HEK293T (cell line): ENCODE results near the gene TAS2R42.

ENCODE experiments used
- CTCF ChIA-PET: fragments of 350-600 bp; formaldehyde crosslinking; extraction: SDS; loops from one replicate; lab custom pipeline; 2021; ENCODE audit warnings: antibody characterized with exemption, inconsistent platforms; lab: Yijun Ruan, JAX
- POLR2A ChIA-PET: fragments of 350-600 bp; formaldehyde crosslinking; extraction: SDS; loops from one replicate; lab custom pipeline; 2020; ENCODE audit warnings: antibody characterized with exemption, inconsistent platforms; lab: Yijun Ruan, JAX
- DNase-seq: peaks from one replicate; pipeline ENCODE4 v3.0.0; 2012; ENCODE audit warnings: mixed read lengths; ENCODE audit errors: extremely low spot score
- ARNT ChIP-seq: fragments of 450-650 bp; IDR thresholded peaks from 2 replicates; pipeline ENCODE4 v1.6.1; 2017; ENCODE audit warnings: mild to moderate bottlenecking
- BHLHE40 ChIP-seq: fragments of 450-650 bp; IDR thresholded peaks from 2 replicates; pipeline ENCODE4 v1.6.1; 2016; ENCODE audit warnings: mild to moderate bottlenecking, moderate library complexity, borderline replicate concordance
- CTBP1 ChIP-seq: fragments of 450-650 bp; IDR thresholded peaks from 2 replicates; pipeline ENCODE4 v1.6.1; 2016; ENCODE audit warnings: borderline replicate concordance
- ELF4 ChIP-seq: fragments of 450-650 bp; IDR thresholded peaks from 2 replicates; pipeline ENCODE4 v1.6.1; 2017; ENCODE audit warnings: antibody characterized with exemption
- FOXA1 ChIP-seq: fragments of 450-650 bp; IDR thresholded peaks from 2 replicates; pipeline ENCODE4 v1.6.1; 2016; ENCODE audit warnings: mild to moderate bottlenecking
- FOXK2 ChIP-seq: fragments of 450-650 bp; IDR thresholded peaks from 2 replicates; pipeline ENCODE4 v1.6.1; 2016; ENCODE audit warnings: mild to moderate bottlenecking
- FOXM1 ChIP-seq: fragments of 450-650 bp; IDR thresholded peaks from 2 replicates; pipeline ENCODE4 v1.6.1; 2017; ENCODE audit warnings: mild to moderate bottlenecking, borderline replicate concordance
- HDGF ChIP-seq: fragments of 450-650 bp; IDR thresholded peaks from 2 replicates; pipeline ENCODE4 v1.6.1; 2017; ENCODE audit warnings: antibody characterized with exemption, borderline replicate concordance
- L3MBTL2 ChIP-seq: fragments of 450-650 bp; conservative IDR thresholded peaks from 2 replicates; pipeline ENCODE4 v1.6.1; 2016; ENCODE audit warnings: mild to moderate bottlenecking
- LEF1 ChIP-seq: fragments of 450-650 bp; IDR thresholded peaks from 2 replicates; pipeline ENCODE4 v1.6.1; 2017; ENCODE audit warnings: mild to moderate bottlenecking, borderline replicate concordance
- NFRKB ChIP-seq: fragments of 450-650 bp; IDR thresholded peaks from 2 replicates; pipeline ENCODE4 v1.6.1; 2016; ENCODE audit warnings: mild to moderate bottlenecking, moderate library complexity
- SP1 ChIP-seq: fragments of 450-650 bp; IDR thresholded peaks from 2 replicates; pipeline ENCODE4 v1.6.1; 2017
- SUZ12 ChIP-seq: fragments of 450-650 bp; IDR thresholded peaks from 2 replicates; pipeline ENCODE4 v1.6.1; 2016; ENCODE audit warnings: mild to moderate bottlenecking
- TARDBP ChIP-seq: fragments of 450-650 bp; IDR thresholded peaks from 2 replicates; pipeline ENCODE4 v1.6.1; 2016
- ZNF384 ChIP-seq: fragments of 450-650 bp; IDR thresholded peaks from 2 replicates; pipeline ENCODE4 v1.6.1; 2016
- TF ChIP-seq, protein P1 (sequence below): fragments of 450-650 bp; IDR thresholded peaks from 2 replicates; pipeline ENCODE4 v1.6.1; 2016

Gene TAS2R42

DNA sequence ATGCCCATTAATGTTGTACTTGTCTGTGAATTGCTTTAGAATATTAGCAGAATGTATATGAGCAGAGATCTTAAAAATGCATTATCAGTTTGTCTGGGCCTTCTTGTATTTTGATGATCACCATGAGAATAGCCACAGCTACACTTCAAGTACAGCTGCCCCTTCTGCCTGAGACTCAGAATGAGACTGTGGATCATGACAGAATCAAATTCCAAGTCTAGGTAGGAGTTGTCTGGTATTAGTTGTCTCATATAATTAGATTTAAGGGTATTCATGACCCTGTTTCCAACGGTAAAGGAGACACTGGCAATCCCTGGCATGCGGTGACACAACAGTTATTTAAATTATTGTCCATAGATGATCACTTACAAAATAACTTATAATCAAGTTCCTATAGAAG lies 34.0 kb downstream of the TAS2R42 start:
- POLR2A ChIA-PET, result no interaction called here
- CTCF ChIA-PET, result no interaction called here
- no peak for DNase-seq
- TF ChIP-seq ELF4 (no peak), L3MBTL2 (no peak), ARNT (no peak), BHLHE40 (no peak), HDGF (no peak), SP1 (no peak), CTBP1 (no peak)

DNA sequence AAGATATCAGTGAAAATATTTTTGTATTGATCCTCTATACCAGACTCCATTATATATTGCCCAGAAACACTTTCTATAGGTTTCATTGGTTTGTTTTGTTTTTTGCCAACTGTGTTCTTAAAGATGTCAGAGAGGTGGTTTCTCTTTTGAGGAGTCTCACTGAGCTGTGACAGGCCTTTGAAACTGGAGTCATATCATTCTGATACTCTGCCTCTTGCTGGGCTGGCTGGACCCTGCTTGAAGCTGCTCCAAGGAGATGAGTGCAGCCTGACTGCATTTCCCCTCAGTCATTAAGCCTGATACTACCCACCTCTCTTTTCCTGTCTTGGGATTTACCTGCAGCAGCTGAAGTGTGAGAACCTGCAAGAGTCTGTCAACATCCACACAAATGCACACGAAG lies 35.9 kb downstream of the TAS2R42 start:
- TF ChIP-seq ZNF384 (no peak), FOXA1 (no peak), HDGF (no peak), SP1 (no peak), ELF4 (no peak), L3MBTL2 (no peak), FOXK2 (no peak), LEF1 (no peak), ARNT (no peak), SUZ12 (no peak)
- TF ChIP-seq, protein P1, sequence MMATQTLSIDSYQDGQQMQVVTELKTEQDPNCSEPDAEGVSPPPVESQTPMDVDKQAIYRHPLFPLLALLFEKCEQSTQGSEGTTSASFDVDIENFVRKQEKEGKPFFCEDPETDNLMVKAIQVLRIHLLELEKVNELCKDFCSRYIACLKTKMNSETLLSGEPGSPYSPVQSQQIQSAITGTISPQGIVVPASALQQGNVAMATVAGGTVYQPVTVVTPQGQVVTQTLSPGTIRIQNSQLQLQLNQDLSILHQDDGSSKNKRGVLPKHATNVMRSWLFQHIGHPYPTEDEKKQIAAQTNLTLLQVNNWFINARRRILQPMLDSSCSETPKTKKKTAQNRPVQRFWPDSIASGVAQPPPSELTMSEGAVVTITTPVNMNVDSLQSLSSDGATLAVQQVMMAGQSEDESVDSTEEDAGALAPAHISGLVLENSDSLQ, result no peak
- CTCF ChIA-PET, result no interaction called here
- POLR2A ChIA-PET, result no interaction called here
- DNase-seq, result no peak

DNA sequence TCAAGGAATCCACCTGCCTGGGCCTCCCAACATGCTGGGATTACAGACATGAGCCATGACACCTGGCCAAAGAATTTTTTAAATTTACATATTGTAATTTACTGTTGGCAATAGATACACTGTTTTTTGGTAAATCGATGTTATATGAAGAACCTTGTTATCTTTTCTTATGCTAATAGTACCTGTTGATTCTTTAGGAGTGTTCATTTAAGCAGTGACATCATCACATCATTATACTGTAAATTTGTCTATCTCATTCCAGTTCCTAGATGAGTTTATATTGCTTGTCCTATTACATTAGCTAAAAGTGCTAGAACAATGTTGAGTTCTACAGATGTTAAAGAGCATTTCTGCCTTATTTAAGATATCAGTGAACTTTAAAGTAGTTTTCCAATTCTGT lies 39.3 kb downstream of the TAS2R42 start:
- no peak for DNase-seq
- POLR2A ChIA-PET, result no interaction called here
- no peak for TF ChIP-seq FOXK2
- CTCF ChIA-PET, result no interaction called here

DNA sequence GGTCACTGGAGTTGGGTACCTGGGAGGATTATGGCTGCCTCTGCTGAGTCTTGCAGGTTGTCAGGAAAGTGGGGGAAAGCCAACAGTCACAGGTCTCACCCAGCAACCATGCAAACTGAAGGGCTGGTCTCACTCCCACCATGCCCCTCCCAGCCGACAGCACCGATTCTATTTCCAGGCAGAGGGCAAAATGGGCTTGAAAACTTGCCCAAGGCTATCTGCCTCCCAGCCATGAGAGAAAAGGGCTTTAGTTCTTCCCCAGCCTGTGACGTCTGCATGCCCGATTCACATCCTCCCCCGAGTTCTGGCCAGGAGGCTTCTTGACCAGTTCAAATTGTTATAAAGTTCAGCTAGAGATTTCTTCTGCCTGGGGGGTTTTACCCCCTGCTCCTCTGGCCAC lies 42.4 kb downstream of the TAS2R42 start:
- ChIA-PET POLR2A (no interaction called here), CTCF (no interaction called here)
- DNase-seq, result no peak
- no peak for TF ChIP-seq TARDBP
- TF ChIP-seq ELF4, result no peak
- TF ChIP-seq L3MBTL2, result no peak
- TF ChIP-seq FOXA1, result no peak
- no peak for TF ChIP-seq BHLHE40
- TF ChIP-seq FOXM1, result no peak
- no peak for TF ChIP-seq ARNT
- TF ChIP-seq SP1, result no peak
- TF ChIP-seq CTBP1, result no peak
- TF ChIP-seq ZNF384, result no peak
- TF ChIP-seq FOXK2, result no peak
- TF ChIP-seq SUZ12, result no peak
- no peak for TF ChIP-seq HDGF
- no peak for TF ChIP-seq LEF1
- TF ChIP-seq, protein P1, result no peak
- no peak for TF ChIP-seq NFRKB

DNA sequence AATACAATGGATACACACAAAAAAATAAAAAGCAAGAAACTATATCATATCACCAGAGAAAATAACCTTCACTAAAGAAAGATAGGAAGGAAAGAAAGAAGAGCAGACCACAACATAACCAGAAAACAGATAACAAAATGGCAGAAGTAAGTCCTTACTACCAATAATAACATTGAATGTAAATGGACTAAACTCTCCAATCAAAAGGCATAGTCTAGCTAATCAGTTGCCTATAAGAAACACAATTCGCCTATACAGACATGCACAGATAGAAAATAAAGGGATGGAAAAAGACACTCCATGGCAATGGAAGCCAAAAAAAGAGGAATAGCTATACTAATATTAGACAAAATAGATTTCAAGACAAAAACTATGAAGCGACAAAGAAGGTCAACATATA lies 43.4 kb downstream of the TAS2R42 start:
- ChIA-PET CTCF (interaction anchor here (0.6 kb wide), 1 partner anchor 10 kb away, joined by 3 read pairs; no protein-coding TSS in a partner anchor), POLR2A (no interaction called here)
- TF ChIP-seq, protein P1, result no peak
- TF ChIP-seq ZNF384 (no peak), ELF4 (no peak), L3MBTL2 (no peak), TARDBP (no peak), HDGF (no peak), FOXA1 (no peak), BHLHE40 (no peak), FOXM1 (no peak)
- no peak for DNase-seq

DNA sequence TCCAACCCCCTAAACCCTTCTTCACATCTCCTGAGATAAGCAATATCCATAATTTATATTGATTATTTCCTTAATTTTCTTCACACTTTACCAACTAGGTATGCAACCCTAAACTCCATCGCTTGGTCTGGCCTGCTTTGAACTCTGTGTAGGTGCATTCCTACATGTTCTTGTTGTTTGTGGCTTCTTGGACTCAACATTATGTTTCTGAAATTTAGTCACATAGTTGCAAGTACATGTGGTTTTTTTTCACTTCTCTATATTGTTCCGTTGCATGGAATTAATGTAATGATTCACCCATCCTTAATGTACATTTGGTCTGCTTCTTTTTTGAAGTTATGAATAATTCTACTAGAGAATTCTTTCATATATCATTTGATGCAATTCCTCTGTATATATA lies 50.7 kb downstream of the TAS2R42 start:
- ChIA-PET CTCF (no interaction called here), POLR2A (no interaction called here)
- no peak for DNase-seq
- TF ChIP-seq ZNF384, result no peak
- no peak for TF ChIP-seq SUZ12
- TF ChIP-seq, protein P1, result no peak
- TF ChIP-seq ELF4, result no peak
- TF ChIP-seq BHLHE40, result no peak
- no peak for TF ChIP-seq FOXM1
- TF ChIP-seq SP1, result no peak
